Suppressor macrophage treated with lipopolysaccharide for 1 hour (primary cell): ENCODE data around the gene GFOD1.

Experiments used
- DNase-seq, 3 donors: peaks; one replicate each; pipeline ENCODE4 v3.0.0-alpha.2; 2020 to 2022

The GFOD1 gene

GRCh38 chr6:13372688-13373487 is 114.5 kb downstream of the GFOD1 start:
- DNase-seq, result no peak

- no peak for DNase-seq
These were observed 115.3 kb downstream of the GFOD1 start for GRCh38 chr6:13372076-13372475.

GRCh38 chr6:13371421-13372072 is 115.9 kb downstream of the GFOD1 start:
- no peak for DNase-seq

- no peak for DNase-seq
These were observed 116.8 kb downstream of the GFOD1 start for GRCh38 chr6:13370623-13371022.

- DNase-seq, result no peak
These were observed 117.8 kb downstream of the GFOD1 start for GRCh38 chr6:13369591-13369990.

- DNase-seq, result no peak
These were observed 118.7 kb downstream of the GFOD1 start for GRCh38 chr6:13368731-13369115.

- no peak for DNase-seq
These were observed 119.2 kb downstream of the GFOD1 start for GRCh38 chr6:13368079-13368730.

- no peak for DNase-seq
These were observed 120.0 kb downstream of the GFOD1 start for GRCh38 chr6:13367396-13367795.

- no peak for DNase-seq
These were observed 122.1 kb downstream of the GFOD1 start for GRCh38 chr6:13365320-13365719.

GRCh38 chr6:13364842-13365241 is 122.6 kb downstream of the GFOD1 start:
- DNase-seq, result no peak

- no peak for DNase-seq
These were observed 125.0 kb downstream of the GFOD1 start for GRCh38 chr6:13362412-13362811.

- DNase-seq, result peak; percentile 37 to 58 (median 51)
These were observed 126.5 kb downstream of the GFOD1 start for GRCh38 chr6:13360671-13361540.

GRCh38 chr6:13359287-13359686 is 128.1 kb downstream of the GFOD1 start:
- DNase-seq, result no peak

- peak in 1 of 3 donors; percentile 17 for DNase-seq
These were observed 128.9 kb downstream of the GFOD1 start for GRCh38 chr6:13358511-13358910.

- no peak for DNase-seq
These were observed 129.8 kb downstream of the GFOD1 start for GRCh38 chr6:13357551-13358075.

GRCh38 chr6:13355999-13356785 is 131.2 kb downstream of the GFOD1 start:
- no peak for DNase-seq

GRCh38 chr6:13355043-13355945 is 132.1 kb downstream of the GFOD1 start:
- no peak for DNase-seq

- peak; percentile 59 to 71 (median 70) for DNase-seq
These were observed 132.9 kb downstream of the GFOD1 start for GRCh38 chr6:13354331-13355042.

GRCh38 chr6:13352165-13352564 is 135.2 kb downstream of the GFOD1 start:
- DNase-seq, result no peak

GRCh38 chr6:13351271-13351670 is 136.1 kb downstream of the GFOD1 start:
- no peak for DNase-seq
